HG02970 (cell line): ENCODE data around the gene LCNL1.
"Not testable (repeated sequence)": the region's sequence is repeated elsewhere in the genome, so short reads cannot be mapped to it uniquely, and the experiment has no call there.

Source experiments
- ATAC-seq: cut with Tn5 transposase; IDR thresholded peaks from one replicate; pipeline ENCODE4 v1.9.1; 2021; ENCODE audit warnings: mild to moderate bottlenecking, moderate library complexity, moderate number of reproducible peaks; ENCODE audit not compliant: unreplicated experiment, low FRiP score

The LCNL1 gene

GRCh38 chr9:136990242-136990911 lies 7.6 kb downstream of the LCNL1 start:
- no peak for ATAC-seq

GRCh38 chr9:136991993-136992818 lies 9.4 kb downstream of the LCNL1 start, which contains the start of gene PAXX:
Gene PAXX (plus strand): TSS chr9:136992422. CDS start chr9:136992444, 22 bp downstream.
- peak; percentile 82 for ATAC-seq

- no peak for ATAC-seq
Measured at GRCh38 chr9:136992819-136993369, 10.1 kb downstream of the LCNL1 start.

GRCh38 chr9:136994180-136994887 lies 11.5 kb downstream of the LCNL1 start:
- no peak for ATAC-seq

- ATAC-seq = no peak
Measured at GRCh38 chr9:136994888-136995230, 12.1 kb downstream of the LCNL1 start.

- no peak for ATAC-seq
Measured at GRCh38 chr9:136995362-136995761, 12.6 kb downstream of the LCNL1 start.

- ATAC-seq = no peak
Measured at GRCh38 chr9:136995772-136996311, 13.0 kb downstream of the LCNL1 start.

- ATAC-seq = no peak
Measured at GRCh38 chr9:136996361-136997292, 13.8 kb downstream of the LCNL1 start, which contains the start of gene CLIC3. Gene CLIC3 (minus strand): TSS chr9:136996568. CDS start chr9:136996543, 25 bp downstream.

- no peak for ATAC-seq
Measured at GRCh38 chr9:136997371-136997770, 14.6 kb downstream of the LCNL1 start.

GRCh38 chr9:136997830-136998234 lies 15.0 kb downstream of the LCNL1 start:
- ATAC-seq = no peak

GRCh38 chr9:137000177-137000930 lies 17.6 kb downstream of the LCNL1 start:
- peak; percentile 73 for ATAC-seq

GRCh38 chr9:137001857-137002645 lies 19.3 kb downstream of the LCNL1 start:
- ATAC-seq = no peak

GRCh38 chr9:137002646-137003041 lies 19.9 kb downstream of the LCNL1 start:
- ATAC-seq = no peak

GRCh38 chr9:137004285-137004684 lies 21.5 kb downstream of the LCNL1 start:
- not testable (repeated sequence) for ATAC-seq

GRCh38 chr9:137006116-137007003 lies 23.6 kb downstream of the LCNL1 start:
- ATAC-seq = no peak

- ATAC-seq = no peak
Measured at GRCh38 chr9:137007108-137007815, 24.5 kb downstream of the LCNL1 start.
